HG02588 (cell line): ENCODE data around the gene SLC39A11.
"Not testable (repeated sequence)": the region's sequence is repeated elsewhere in the genome, so short reads cannot be mapped to it uniquely, and the experiment has no call there.

Experiments used
- ATAC-seq: cut with Tn5 transposase; IDR thresholded peaks from one replicate; pipeline ENCODE4 v1.9.1; 2021; ENCODE audit warnings: mild to moderate bottlenecking, moderate library complexity; ENCODE audit not compliant: unreplicated experiment

SLC39A11 gene

DNA sequence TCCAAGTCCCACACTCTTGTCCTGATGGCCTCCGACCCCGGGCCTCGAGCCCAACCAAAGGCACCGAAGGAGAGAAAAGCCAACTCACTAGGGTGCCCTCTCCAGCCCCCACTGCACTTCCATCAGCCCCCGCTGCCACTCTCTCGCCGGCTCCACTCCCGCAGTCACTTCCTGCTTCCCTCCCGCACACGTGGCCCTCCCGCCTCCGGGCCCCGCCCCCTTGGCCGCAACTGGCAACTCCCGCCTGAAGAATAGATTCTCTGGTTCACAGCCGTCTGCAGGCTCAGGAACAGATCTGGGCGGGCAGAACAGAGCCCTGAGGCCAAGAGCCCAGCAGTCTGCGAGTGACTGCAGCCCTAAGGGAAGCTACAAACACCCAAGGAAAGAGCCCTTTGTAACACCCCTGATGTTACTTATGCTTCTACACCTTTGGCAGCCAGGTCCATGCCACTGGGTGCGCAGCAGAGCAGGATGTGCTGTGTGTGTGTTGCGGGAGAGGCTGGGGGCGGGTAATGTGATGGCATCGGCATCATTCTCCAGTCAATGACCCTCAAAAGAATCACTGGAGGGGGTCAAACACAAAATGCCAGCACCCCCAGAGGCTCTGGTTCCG is at the start of gene SLC39A11:
TSS of gene SLC39A11 (minus strand) at position 166 of the 613 bp plus-strand sequence. CDS start 3,924 bp downstream, outside the sequence.
- ATAC-seq: peak; percentile 98

- no peak for ATAC-seq
Observed at GRCh38 chr17:73141411-73141810, 48.9 kb upstream of the SLC39A11 start.

- ATAC-seq: no peak
Observed at GRCh38 chr17:73140566-73140965, 48.1 kb upstream of the SLC39A11 start.

DNA sequence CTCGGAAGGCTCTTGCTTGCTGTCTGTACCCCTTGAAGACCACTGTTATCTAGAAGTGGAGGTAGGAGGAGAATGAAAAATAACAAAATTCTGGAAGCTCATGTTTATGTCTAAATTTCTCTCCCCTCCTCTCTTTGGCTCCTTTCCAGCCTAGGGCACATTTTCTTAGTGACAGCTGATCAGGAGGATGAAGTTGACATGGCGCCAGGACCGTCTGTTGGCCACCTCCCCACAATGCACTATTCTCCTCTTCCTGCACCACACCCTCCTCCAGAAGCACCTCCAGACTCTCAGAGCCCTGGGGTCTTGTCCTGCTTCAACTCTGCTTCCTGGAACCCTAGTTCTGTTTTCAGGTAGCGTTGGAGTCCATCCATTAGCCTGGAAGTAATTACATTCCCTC is 46.8 kb upstream of the SLC39A11 start:
- ATAC-seq: no peak

- no peak for ATAC-seq
Observed at GRCh38 chr17:73138541-73139138, 46.2 kb upstream of the SLC39A11 start.

GRCh38 chr17:73137376-73137775 is 44.9 kb upstream of the SLC39A11 start:
- no peak for ATAC-seq

GRCh38 chr17:73135766-73136165 is 43.3 kb upstream of the SLC39A11 start:
- ATAC-seq: no peak

DNA sequence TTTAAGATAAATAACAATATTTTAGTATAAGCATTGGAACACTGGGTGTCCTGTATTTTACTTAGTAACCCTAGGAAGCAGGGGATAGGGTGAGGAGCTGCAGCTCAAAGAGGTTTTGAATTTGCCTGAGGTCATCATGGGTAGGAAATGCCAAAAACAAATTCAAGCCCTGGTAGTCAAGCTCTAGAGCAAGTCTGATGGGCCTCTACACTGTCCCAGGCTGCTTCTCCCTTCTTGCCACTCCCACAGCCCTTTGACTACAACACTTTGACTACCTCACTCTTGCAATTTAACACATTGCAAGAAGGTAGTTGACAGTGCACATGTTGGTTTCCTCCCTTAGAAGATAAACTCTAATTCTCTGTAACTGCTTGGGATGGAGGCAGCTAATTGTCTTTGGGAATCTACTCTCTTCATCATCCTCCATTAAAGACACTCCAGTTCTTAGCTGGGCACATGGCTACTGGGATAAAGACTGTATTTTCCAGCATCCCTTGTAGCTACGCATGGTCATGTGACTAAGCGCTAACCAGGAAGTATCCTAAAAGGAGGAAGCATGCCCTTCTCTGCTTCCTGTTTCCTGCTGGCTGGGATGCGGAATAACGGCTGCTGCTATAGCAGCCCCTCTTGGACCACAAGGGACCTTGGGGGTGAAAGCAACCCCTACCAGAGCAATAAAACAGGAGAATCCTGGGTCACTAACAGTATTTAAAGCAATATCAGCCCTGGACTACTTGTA is 41.6 kb upstream of the SLC39A11 start:
- ATAC-seq: no peak

DNA sequence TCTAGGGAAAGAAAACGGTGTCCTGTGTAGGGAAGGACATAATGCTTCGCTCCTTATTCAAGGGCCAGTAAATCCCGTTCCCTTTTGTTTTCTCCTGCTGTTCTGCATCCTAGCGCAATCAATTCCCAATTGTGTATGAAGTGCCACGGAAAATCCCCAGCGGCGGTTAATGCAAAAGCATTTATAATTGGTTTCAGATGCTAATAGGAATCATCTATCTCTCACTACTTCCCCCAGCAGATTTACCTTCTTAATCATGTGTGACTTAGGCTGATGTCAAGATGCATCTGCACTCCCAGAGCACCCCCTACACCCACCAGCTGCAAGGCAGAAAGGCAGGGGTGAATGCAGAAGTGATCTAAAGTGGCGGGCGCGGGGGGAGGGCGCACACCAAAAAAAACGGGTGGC is 39.6 kb upstream of the SLC39A11 start:
- ATAC-seq: no peak

GRCh38 chr17:73131439-73131838 is 39.0 kb upstream of the SLC39A11 start:
- ATAC-seq: not testable (repeated sequence)

DNA sequence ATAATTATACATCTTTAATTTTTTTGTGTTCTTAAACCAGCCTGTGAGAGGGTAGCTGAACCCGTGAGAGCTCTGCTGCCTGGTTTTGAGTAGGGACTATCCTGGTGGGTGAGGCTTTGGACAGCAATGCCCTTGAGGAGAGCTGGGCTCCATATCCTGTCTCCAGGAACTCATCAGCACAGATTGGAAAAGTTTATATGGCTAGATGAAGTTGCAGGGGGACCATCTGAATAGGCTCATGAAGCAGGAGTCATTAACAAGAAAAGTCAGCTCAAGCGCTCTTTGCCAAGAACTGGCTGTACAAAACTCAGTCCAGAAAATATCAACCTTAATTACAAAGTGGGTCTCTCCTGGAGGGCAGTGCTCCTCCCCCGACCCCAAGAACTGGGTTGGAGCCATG is 38.5 kb upstream of the SLC39A11 start:
- ATAC-seq: no peak

- no peak for ATAC-seq
Observed at GRCh38 chr17:73128496-73128895, 36.0 kb upstream of the SLC39A11 start.

- no peak for ATAC-seq
Observed at GRCh38 chr17:73126716-73127473, 34.4 kb upstream of the SLC39A11 start.

DNA sequence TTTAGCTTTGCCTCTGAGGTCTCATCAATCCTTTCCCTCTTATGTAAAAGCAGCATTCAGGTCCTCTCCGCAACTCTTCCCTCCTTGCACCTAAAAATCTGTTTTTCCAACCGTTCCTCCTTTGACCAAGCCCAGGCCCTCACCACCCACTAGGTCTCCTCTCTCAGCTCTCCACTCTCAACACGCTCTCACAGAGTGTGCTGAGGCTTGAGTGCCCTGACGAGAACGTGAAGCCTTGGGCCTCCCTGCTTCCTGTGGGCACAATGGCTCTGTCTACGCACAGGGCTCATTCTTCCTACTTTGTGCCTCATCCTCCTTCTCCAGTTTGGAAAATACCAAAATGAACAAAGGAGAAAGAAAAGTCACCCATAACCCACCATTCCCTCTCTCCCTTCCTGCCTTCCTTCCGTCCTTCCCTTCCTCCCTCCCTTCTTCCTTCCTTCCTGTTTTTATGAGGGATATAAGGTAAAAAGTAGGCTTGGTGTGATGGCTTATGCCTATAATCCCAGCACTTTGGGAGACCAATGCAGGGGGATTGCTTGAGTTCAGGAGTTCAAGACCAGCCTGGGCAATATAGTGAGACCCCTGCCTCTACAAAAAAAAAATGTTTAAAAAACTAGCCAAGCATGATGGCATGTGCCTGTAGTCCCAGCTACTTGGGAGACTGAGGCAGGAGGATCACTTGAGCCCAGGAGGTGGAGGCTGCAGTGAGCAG is 31.3 kb upstream of the SLC39A11 start:
- ATAC-seq: no peak

- no peak for ATAC-seq
Observed at GRCh38 chr17:73122953-73123605, 30.6 kb upstream of the SLC39A11 start.

DNA sequence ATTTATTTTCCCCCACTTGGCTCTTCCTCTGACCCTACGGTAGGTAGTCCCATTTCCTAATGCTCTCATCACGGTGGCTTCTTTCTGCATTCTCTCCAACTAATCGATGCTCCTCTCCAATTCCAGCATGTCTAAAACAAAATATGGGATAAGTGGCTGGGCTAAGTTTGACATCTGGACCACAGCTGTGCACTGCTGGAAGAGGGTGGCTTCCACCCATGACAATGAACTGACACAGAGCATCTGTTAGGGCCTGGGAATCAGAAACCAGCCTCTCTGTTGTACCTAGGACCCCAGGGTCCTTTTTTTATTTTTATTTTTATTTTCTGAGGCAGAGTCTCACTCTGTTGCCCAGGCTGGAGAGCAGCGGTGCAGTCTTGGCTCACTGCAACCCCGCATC is 29.0 kb upstream of the SLC39A11 start:
- no peak for ATAC-seq

- no peak for ATAC-seq
Observed at GRCh38 chr17:73119631-73120030, 27.1 kb upstream of the SLC39A11 start.

- no peak for ATAC-seq
Observed at GRCh38 chr17:73118951-73119391, 26.5 kb upstream of the SLC39A11 start.

DNA sequence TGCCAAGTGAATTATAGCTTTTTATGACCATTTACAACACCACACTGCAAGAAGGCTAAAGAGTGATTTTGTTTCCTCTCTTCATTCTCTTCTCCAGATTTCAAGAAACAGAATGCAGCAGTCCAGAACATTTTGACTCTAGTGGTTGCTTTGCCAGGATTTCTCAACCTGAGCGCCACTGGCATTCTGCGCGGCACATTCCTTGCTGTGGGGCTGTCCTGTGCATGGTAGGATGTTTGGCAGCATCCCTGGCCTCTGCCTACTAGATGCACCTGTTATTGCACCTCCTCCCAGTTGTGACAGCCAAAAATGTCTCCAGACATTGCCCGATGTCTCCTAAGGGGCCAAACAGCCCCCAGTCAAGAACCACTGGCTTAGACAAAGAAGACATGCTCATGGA is 25.7 kb upstream of the SLC39A11 start:
- no peak for ATAC-seq

DNA sequence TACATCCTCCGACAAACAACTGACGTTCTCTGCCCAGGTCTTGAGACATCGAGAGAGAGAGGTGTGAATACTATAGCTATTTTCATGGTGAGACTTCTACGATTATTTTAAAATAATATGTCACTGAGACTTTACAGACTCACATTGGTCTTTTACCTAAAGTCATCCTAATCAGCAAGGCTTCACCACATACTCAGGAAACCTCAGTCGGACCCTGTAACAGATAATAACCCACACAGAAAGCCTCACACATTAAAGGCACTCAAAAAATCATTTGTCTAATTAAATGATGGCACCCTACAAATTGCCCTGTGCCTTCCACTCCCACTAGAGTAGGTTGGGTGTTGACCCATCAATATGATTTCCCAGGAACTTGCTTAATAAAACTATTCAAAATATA is 19.8 kb upstream of the SLC39A11 start:
- no peak for ATAC-seq
